Measurements from ENCODE around the gene PHOX2A.

DNA sequence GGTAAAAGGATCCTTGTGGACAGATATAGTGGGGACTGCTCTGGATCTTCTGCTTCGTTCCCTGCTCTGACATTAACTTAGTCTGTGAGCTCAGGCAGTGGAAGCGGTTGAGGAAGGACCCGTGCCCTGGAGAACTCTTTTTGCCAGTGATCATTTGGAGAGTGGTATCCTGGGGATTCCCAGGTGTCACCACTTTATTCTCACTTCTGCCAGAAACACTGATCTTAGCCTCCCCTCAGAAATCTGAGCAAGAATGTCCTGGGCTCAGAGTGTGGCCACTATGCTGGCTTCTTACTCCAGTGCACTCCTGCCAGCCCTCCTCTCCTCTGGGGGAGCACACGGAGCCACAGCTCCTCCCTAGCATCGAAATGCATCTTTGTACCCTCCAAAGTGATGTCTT is 7.6 kb upstream of the PHOX2A start:
- TF ChIP-seq, protein P1, sequence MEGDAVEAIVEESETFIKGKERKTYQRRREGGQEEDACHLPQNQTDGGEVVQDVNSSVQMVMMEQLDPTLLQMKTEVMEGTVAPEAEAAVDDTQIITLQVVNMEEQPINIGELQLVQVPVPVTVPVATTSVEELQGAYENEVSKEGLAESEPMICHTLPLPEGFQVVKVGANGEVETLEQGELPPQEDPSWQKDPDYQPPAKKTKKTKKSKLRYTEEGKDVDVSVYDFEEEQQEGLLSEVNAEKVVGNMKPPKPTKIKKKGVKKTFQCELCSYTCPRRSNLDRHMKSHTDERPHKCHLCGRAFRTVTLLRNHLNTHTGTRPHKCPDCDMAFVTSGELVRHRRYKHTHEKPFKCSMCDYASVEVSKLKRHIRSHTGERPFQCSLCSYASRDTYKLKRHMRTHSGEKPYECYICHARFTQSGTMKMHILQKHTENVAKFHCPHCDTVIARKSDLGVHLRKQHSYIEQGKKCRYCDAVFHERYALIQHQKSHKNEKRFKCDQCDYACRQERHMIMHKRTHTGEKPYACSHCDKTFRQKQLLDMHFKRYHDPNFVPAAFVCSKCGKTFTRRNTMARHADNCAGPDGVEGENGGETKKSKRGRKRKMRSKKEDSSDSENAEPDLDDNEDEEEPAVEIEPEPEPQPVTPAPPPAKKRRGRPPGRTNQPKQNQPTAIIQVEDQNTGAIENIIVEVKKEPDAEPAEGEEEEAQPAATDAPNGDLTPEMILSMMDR (IDR thresholded peaks at IDR 0.05): no peak
- no peak for TF ChIP-seq POLR2A (IDR thresholded peaks at IDR 0.05)
